Dermis microvascular lymphatic vessel endothelial cell (primary cell): ENCODE data around the gene GNPTG. TPM values are rescaled to one million over a fixed set of nuclear protein-coding genes. Genes with fewer than 3 reads are reported as not detected.

Experiments used
- DNase-seq, 2 donors: peaks; one replicate each; pipeline versions ENCODE4 v3.0.0 to v3.0.0-alpha.2; 2010; ENCODE audit warnings: low read depth in 2 of 2
- total RNA-seq: library from RNA; depleted of rRNA; stranded (reverse); fragments of >200 nt; gene quantifications from 2 replicates; pipeline ENCODE4 v1.2.1, GENCODE V29; 2014

The GNPTG gene
- total RNA-seq, 1 donor from 2014 or later, result 16.8 TPM

- no peak for DNase-seq
Measured at GRCh38 chr16:1371054-1371978, 19.6 kb downstream of the GNPTG start.

GRCh38 chr16:1372292-1372950 lies 20.7 kb downstream of the GNPTG start:
- no peak for DNase-seq

GRCh38 chr16:1374418-1375297 lies 22.9 kb downstream of the GNPTG start:
- no peak for DNase-seq

- DNase-seq, result no peak
Measured at GRCh38 chr16:1375298-1375640, 23.5 kb downstream of the GNPTG start.

GRCh38 chr16:1375741-1376410 lies 24.1 kb downstream of the GNPTG start:
- no peak for DNase-seq

- DNase-seq, result no peak
Measured at GRCh38 chr16:1377406-1378010, 25.8 kb downstream of the GNPTG start.

GRCh38 chr16:1378087-1378803 lies 26.5 kb downstream of the GNPTG start:
- DNase-seq, result no peak

GRCh38 chr16:1378804-1379303 lies 27.1 kb downstream of the GNPTG start:
- peak; percentile 52 to 85 for DNase-seq

- DNase-seq, result peak in 1 of 2 donors; percentile 70
Measured at GRCh38 chr16:1379304-1380076, 27.8 kb downstream of the GNPTG start.

- no peak for DNase-seq
Measured at GRCh38 chr16:1380195-1380594, 28.5 kb downstream of the GNPTG start.

- DNase-seq, result no peak
Measured at GRCh38 chr16:1381612-1382406, 30.1 kb downstream of the GNPTG start.

- no peak for DNase-seq
Measured at GRCh38 chr16:1383556-1383955, 31.8 kb downstream of the GNPTG start.

- no peak for DNase-seq
Measured at GRCh38 chr16:1385232-1385631, 33.5 kb downstream of the GNPTG start.

GRCh38 chr16:1387331-1387730 lies 35.6 kb downstream of the GNPTG start:
- no peak for DNase-seq

GRCh38 chr16:1389762-1390161 lies 38.0 kb downstream of the GNPTG start:
- no peak for DNase-seq

- DNase-seq, result no peak
Measured at GRCh38 chr16:1390239-1390779, 38.6 kb downstream of the GNPTG start.

- DNase-seq, result no peak
Measured at GRCh38 chr16:1392826-1393225, 41.1 kb downstream of the GNPTG start.

- no peak for DNase-seq
Measured at GRCh38 chr16:1393613-1394176, 42.0 kb downstream of the GNPTG start.
